ENCODE data around the gene GLUL. TPM values are rescaled to one million over a fixed set of nuclear protein-coding genes. Genes with fewer than 3 reads are reported as not detected.

GLUL gene
- total RNA-seq, 4 donors from 2014 or later, result 4,746 to 22,010 (median 11,052) TPM

- Histone ChIP-seq H3K27me3 (no peaks in the 10 kb centered on the region), H3K27ac (no peak overlapping the region), H3K4me3 (no peak overlapping the region), H3K4me1 (no peaks in the 10 kb centered on the region), H3K36me3 (no peaks in the 10 kb centered on the region), H3K9me3 (no peaks in the 10 kb centered on the region)
- no peak for DNase-seq
- intact Hi-C loops (cut with DNase I; ENCODE audit: low total_unique reads) (no loop called here), in situ Hi-C loops (cut with MboI; ENCODE audit: low sequenced_read_pairs in 4 of 4) (loop anchor here in 3 of 4 donors (5.0 to 25.0 kb wide), 2 partner anchors 322 to 917 kb away; partner anchors contain the start of gene CACNA1E (in 1 of the 3))
- TF ChIP-seq CTCF (IDR thresholded peaks at IDR 0.05 in 4 of 5, conservative IDR thresholded peaks at IDR 0.05 in 1 of 5), result no peak
- TF ChIP-seq POLR2A (IDR thresholded peaks at IDR 0.05), result no peak
- ATAC-seq, result no peak
Measured at GRCh38 chr1:182404781-182405180, 13.2 kb upstream of the GLUL start.

DNA sequence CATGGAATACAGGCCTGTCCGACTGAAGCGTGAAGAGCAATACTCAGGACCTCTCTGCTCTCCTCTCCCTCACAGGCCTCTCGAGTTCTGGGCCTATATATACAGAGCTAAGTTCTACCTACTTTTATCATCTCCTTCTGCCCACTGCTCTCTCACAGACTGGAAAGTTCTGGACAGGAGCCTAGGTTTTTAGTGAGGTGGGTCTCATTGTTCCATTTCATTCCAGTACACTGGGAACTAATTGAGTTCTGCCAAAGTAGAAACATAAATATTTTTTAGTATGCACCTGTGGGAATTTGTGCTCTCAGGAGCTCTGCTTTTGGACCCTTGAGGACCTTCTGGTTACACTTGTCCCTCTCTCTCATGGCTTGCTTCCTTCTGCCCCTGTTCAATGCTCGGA, 9.0 kb upstream of the GLUL start, which contains the start of gene TEDDM1:
Gene TEDDM1 (minus strand): TSS at position 101 of the 400 bp plus-strand sequence. CDS start 182 bp downstream, outside the sequence.
- DNase-seq (no peak), ATAC-seq (no peak)
- in situ Hi-C loops (cut with MboI; ENCODE audit: low sequenced_read_pairs in 4 of 4) (loop anchor here in 3 of 4 donors (5.0 to 25.0 kb wide), 2 partner anchors 318 to 913 kb away; partner anchors contain the start of gene CACNA1E (in 1 of the 3)), intact Hi-C loops (cut with DNase I; ENCODE audit: low total_unique reads) (no loop called here)
- Histone ChIP-seq H3K4me1 (peaks cover 21 to 23% of the 10 kb centered on the region in 2 donors), H3K27ac (no peak within 1 kb of the TSS), H3K9me3 (no peaks in the 10 kb centered on the region), H3K36me3 (no peaks in the 10 kb centered on the region), H3K27me3 (no peaks in the 10 kb centered on the region), H3K4me3 (no peak within 1 kb of the TSS)
- TF ChIP-seq POLR2A (IDR thresholded peaks at IDR 0.05) (no peak), CTCF (IDR thresholded peaks at IDR 0.05 in 4 of 5, conservative IDR thresholded peaks at IDR 0.05 in 1 of 5) (no peak)

- H3K27ac ChIP-seq, result peak overlapping the region; percentile 57 to 73 (median 72)
Measured at GRCh38 chr1:182397653-182398393, 6.2 kb upstream of the GLUL start.

GRCh38 chr1:182395906-182396305, 4.3 kb upstream of the GLUL start:
- Histone ChIP-seq H3K27me3 (no peaks in the 10 kb centered on the region), H3K4me3 (no peak overlapping the region), H3K36me3 (peaks cover 3 to 5% of the 10 kb centered on the region in 2 donors), H3K9me3 (no peaks in the 10 kb centered on the region), H3K27ac (peak overlapping the region; percentile 57 to 73 (median 72)), H3K4me1 (peaks cover 28 to 30% of the 10 kb centered on the region in 2 donors)
- intact Hi-C loops (cut with DNase I; ENCODE audit: low total_unique reads) (loop anchor here (1.0 to 10.0 kb wide), 5 partner anchors 79 to 311 kb away; no protein-coding TSS in a partner anchor), in situ Hi-C loops (cut with MboI; ENCODE audit: low sequenced_read_pairs in 4 of 4) (loop anchor here in 3 of 4 donors (5.0 kb wide), 2 partner anchors 254 to 309 kb away; no protein-coding TSS in a partner anchor)
- ATAC-seq (no peak), DNase-seq (no peak)
- TF ChIP-seq POLR2A (IDR thresholded peaks at IDR 0.05) (no peak), CTCF (IDR thresholded peaks at IDR 0.05 in 4 of 5, conservative IDR thresholded peaks at IDR 0.05 in 1 of 5) (no peak)

More at GRCh38 chr1:182397653-182398393, 6.2 kb upstream of the GLUL start:
- no peak for TF ChIP-seq CTCF (IDR thresholded peaks at IDR 0.05 in 4 of 5, conservative IDR thresholded peaks at IDR 0.05 in 1 of 5)
- TF ChIP-seq POLR2A (IDR thresholded peaks at IDR 0.05), result no peak
- in situ Hi-C loops (cut with MboI; ENCODE audit: low sequenced_read_pairs in 4 of 4) (loop anchor here in 3 of 4 donors (5.0 kb wide), 2 partner anchors 256 to 311 kb away; no protein-coding TSS in a partner anchor), intact Hi-C loops (cut with DNase I; ENCODE audit: low total_unique reads) (loop anchor here (5.0 to 10.0 kb wide), 2 partner anchors 81 to 163 kb away; no protein-coding TSS in a partner anchor)
- H3K36me3 ChIP-seq, result no peaks in the 10 kb centered on the region
- ATAC-seq (peak; percentile 34 to 66), DNase-seq (peak in 1 of 2 donors; percentile 58)
- no peaks in the 10 kb centered on the region for H3K27me3 ChIP-seq
- H3K4me3 ChIP-seq, result no peak overlapping the region
- H3K9me3 ChIP-seq, result no peaks in the 10 kb centered on the region
- H3K4me1 ChIP-seq, result peaks cover 22 to 26% of the 10 kb centered on the region in 2 donors

All from gastrocnemius medialis (tissue), 4 donors.